Activated CD8-positive, alpha-beta memory T cell treated with anti-CD3 and anti-CD28 coated beads, Interleukin-2, amount 50 U/mL, for 1 hour (primary cell): Measurements from ENCODE around the gene ZNF579.
"Not testable (repeated sequence)": the region's sequence is repeated elsewhere in the genome, so short reads cannot be mapped to it uniquely, and the experiment has no call there.

Source experiments
- DNase-seq: peaks from one replicate; pipeline ENCODE4 v3.0.0-alpha.2; 2020; ENCODE audit errors: extremely low read depth

Gene ZNF579

DNA sequence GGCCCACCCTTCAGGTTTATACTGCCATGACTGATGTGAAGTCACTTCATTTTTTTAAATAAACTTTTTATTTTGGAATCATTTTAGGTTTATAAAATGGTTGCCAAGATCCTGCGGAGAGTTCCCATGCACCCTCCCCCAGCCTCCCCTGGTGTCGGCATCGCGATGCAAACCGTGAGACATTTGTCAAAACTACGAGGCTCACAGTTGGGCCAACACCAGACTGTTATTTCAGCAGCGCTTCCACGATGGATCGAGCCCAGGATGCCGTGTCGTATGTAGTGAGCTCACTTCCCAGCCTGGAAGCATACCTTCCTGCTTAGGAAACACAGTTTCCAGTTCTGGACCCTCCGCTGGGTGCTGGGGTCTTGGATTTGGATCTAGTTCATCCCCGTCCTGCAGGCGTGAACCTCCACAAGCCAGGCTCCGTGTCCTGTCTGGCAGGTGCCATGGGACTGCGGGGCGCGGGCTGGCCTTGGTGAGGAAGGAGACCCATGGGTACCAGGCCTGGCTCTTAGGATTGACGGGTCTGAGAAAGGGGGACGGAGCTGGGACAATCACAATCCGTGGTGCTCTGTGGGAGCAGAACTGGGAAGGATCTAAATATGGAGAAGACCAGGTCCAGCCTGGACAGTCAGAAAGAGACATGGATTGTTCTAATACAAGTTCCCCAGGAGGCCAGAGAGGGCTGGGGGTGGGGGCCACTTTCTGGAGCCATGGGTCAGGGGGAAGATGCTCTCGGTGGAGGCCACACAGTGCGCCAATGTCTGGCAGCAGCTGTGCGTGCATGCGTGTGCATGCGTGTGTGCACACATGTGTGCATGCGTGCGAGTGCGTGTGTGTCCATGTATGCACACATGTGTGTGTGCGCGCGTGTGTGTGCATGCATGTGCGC, 41.3 kb downstream of the ZNF579 start:
- no peak for DNase-seq

DNA sequence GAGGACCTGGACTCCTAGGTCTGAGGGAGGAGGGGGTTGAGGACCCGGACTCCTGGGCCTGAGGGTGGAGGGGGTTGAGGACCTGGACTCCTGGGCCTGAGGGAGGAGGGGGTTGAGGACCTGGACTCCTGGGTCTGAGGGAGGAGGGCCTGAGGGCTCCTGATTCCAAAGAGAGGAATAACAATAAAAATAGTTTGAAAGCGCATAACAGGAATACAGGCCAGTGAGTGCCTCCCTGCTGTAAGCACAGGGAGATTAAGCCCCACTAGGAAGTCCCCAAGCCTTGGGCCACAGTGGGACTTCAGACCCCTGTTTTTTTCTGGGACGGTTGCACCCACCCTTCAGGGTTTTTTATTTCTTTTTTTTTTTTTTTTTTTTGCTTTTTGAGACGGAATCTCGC, 42.5 kb downstream of the ZNF579 start:
- no peak for DNase-seq

DNA sequence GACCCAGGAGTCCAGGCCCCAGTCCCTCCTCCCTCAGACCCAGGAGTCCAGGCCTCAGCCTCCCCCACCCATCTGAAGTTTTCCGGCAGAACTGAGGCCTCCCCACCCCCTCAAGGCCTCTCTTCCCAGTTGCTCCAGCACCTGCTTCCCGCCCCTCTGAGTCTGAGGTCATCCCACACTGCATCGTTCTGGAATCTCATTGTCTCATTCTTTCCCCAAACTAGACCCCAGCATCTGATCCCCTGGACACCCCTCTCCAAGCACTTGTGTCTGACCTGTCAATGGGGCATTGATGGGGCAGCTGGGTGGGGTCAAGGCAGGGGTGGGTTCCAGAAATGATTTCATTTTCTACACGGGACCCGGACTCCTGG, 42.9 kb downstream of the ZNF579 start:
- DNase-seq = no peak

DNA sequence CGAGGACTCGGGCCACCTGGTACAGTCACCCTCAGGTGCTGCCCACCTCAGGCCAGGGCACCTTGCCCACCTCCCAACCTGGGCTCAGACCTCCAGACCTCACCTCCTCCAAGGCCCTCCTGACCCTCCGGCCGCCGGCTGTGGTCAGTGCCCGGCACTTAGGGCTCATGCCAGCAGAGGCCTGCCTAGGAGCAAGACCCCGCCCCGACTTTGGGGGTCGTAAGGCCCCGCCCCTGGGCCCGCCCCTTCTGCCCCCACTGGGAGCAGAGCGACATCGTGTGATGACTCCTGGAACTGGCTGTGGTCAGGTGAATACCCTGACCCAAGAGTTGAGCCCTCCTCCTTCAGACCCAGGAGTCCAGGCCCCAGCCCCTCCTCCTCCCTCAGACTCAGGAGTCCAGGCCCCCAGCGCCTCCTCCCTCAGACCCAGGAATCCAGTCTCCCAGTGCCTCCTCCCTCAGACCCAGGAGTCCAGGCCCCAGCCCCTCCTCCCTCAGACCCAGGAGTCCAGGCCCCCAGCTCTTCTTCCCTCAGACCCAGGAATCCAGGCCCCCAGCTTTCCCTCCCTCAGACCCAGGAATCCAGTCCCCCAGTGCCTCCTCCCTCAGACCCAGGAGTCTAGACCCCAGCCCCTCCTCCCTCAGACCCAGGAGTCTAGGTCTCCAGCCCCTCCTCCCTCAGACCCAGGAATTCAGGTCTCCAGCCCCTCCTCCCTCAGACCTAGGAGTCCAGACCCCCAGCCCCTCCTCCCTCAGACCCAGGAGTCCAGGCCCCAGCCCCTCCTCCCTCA, 43.5 kb downstream of the ZNF579 start, which contains the start of gene SBK2:
Gene SBK2 (minus strand): TSS at position 183 of the 790 bp plus-strand sequence. CDS start 839 bp downstream, outside the sequence.
- DNase-seq = no peak

DNA sequence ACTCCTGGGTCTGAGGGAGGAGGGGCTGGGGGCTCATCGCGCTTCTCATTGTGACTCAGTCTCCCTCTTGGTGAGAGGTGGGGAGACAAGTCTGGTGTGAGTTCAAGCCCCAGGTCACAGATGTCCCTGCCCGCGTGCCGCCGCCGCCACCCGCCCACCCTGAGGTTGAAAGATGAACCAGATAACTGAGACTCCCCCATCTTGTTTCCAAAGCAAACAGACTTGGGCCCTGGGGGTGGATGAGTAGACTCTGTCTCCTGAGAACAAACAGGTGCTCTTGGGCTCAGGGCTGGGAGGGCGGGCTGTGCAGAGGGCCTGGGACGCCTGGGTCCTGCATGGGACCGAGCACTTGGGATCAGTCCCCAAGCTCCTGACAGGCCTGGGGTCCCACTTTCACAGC, 44.3 kb downstream of the ZNF579 start:
- no peak for DNase-seq

DNA sequence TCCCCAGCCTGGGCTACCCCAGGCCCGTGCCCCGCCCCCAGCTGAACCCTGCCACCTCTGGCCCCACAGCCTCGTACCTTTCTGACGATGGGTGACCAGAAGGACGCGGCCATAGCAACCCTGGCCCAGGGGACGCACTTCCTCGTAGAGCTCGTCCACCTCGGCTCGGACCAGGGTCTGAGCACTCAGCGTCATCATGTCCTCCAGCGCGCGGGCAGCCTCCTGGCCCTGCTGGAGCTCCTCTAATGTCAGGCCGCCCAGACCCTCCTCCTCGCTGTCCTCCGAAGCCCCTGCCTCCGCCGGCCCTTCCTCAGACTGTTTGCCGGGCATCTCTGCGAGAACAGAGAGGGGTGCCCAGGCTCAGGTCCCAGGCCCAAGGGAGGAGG, 44.7 kb downstream of the ZNF579 start:
- no peak for DNase-seq

DNA sequence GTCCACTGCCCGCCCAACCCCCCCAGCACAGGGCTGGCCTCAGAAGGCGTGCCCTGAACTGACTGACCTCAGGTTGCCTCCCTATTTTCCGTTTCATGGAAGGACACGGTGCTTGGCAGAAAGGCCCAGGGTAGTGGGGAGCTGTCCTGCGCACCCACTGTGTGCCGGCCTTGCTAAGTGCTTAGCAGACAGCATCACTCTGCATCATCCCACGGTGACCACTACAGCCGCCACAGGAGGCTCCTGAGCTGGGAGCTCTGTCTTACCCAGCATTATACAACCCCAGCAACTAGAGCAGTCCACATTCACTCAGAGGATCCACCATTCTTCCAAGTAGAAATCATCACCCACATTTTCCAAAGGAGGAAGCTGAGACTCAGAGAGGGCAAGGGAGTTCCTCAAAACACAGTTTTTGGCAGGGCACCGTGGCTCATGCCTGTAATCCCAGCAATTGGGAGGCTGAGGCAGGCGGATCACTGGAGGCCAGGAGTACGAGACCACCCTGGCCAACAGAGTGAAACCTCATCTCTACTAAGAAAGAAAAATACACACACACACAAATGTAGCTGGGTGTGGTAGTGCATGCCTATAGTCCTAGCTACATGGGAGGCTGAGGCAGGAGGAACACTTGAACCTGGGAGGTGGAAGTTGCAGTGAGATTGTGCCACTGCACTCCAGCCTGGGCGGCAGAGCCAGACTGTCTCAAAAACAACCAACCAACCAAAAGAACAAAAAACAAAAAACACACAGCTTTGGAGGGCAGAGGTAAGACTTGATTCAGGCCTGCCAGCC, 45.3 kb downstream of the ZNF579 start:
- DNase-seq = no peak

DNA sequence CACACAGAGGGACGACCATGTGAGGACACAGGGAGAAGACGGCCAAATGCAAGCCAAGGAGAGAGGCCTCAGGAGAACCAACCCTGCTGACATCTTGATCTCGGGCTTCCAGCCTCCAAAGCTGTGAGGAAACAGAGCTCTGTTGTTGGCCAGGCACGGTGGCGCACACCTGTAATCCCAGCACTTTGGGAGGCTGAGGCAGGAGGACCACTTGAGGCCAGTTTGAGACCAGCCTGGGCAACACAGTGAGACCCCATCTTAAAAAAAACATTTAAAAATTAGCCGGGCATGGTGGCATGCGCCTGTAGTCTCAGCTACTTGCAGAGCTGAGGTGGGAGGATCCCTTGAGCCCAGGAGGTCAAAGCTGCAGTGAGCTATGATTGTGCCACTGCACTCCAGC, 46.4 kb downstream of the ZNF579 start:
- DNase-seq = not testable (repeated sequence)

DNA sequence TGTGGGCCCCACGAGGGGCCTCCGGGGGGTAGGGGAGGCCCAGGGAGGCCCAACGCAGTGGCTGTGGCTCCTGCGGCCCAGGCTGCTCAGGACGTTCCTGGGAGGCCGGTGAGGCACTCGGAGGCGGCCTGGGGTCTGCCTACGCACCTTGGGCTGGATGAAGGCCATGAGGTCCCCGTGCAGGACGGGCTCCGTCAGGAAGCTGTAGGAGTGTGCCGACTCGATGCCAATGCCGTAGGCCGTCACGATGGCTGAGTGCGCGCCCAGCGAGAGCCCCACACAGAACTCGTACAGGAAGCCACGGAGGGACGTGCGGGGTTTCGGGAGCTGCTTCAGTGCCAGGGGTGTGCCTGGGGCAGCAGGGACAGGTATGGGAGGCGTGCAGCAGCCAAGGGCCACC, 49.7 kb downstream of the ZNF579 start:
- no peak for DNase-seq

DNA sequence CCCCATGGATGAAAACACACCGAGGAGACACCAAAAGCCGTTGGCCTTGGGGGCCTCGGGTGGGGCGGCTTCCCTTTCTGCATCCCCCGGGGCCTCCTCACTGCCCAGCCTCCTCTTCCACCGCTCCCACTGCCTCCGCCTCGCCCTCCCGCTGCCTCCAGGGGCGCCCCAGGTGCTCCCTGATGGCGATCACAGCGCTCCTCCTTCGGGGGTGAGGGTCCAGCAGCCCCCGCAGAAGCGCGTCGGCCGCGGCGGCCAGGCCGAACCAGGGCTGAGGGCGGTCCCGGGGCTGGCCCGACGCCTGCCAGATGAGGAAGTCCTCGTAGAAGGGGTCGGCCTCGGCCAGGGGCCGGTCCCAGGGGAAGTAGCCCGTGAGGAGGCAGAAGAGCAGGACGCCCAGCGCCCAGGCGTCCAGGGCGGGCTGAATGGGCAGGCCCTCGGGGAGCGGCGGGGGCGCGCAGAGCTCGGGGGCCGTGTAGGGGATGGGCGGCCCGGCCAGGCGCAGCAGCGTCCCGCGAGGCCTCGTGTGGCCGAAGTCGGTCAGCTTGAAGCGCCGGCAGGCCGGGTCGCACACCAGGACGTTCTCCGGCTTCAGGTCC, 50.9 kb downstream of the ZNF579 start:
- DNase-seq = no peak

DNA sequence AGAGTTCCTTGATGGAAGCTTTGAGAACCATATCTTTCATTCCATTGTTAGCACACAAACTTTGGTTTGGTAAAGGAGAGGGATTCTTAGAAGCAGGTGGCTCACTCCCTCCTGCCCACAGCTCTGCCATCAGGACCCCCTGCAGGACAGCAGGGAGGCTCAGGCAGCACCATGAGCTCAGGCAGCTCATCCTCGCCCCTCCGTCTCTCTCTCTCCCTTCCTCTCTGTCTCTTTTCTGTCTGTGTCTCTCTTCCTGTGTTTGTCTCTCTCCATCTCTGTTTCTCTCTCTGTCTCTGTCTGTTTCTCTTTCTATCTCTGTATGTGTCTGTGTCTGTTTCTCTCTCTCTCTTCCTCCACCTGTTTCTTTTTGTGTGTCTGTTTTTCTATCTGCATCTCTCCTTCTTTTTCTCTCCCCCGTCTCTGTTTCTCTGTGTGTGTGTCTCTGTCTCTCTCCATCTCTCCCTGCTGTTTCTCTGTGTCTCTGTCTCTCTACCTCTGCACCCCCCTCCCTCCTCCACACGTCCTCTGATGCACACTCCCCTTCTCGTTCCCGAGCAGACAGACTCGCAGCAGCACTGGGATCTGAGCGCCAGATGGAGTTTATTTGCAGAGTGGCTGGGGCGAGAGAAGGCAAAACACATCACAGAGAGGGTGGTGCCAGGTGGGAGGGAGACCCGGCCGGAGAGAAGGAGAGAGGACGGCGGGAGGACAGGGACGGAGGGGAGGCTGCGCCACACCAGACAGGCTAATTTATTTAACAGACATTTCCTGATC, 52.4 kb downstream of the ZNF579 start:
- DNase-seq = no peak

DNA sequence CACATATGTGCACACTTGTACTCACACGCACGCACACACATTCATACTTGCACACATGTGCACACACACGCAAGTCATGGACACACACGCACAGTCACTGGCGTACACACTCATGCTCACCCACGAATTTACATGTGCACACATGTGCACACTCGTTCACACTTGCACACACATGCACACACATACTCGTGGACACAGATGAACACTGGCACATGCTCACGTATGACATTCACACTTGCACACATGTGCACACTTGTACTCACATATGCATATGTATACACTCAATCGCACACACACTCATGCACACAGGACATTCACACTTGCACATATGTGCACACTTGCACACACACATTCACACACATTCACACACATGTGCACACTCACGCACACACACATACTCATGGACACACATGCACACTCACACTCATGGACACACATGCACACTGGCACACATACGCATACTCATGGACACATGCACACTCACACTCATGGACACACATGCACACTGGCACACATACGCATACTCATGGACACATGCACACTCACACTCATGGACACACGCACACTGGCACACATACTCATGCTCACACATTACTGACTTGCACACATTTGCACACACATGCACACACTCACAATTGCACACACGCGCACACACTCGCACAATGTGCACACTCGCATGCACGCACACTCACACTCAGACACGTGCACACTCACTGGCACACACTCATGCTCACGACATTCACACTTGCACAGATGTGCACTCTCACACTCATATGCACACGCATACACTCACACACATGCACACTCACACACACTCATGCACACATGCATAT, 53.2 kb downstream of the ZNF579 start:
- DNase-seq = no peak
